Lower leg skin (tissue), 3 donors: ENCODE results near the gene PLEK2.

Experiments used
- CTCF ChIP-seq, 3 donors: fragments of 450-650 bp; IDR thresholded peaks; one replicate each; pipeline ENCODE4 v1.5.1; 2016; ENCODE audit warnings: antibody characterized with exemption in 3 of 3, mild to moderate bottlenecking in 3 of 3, moderate library complexity in 2 of 3
- POLR2A ChIP-seq, 2 donors: fragments of 450-650 bp; IDR thresholded peaks; one replicate each; pipeline ENCODE4 v1.6.1; 2016 to 2017; ENCODE audit warnings: antibody characterized with exemption in 2 of 2, mild to moderate bottlenecking in 1 of 2, moderate library complexity in 1 of 2

- no peak for TF ChIP-seq CTCF (IDR thresholded peaks at IDR 0.05)
- no peak for TF ChIP-seq POLR2A (IDR thresholded peaks at IDR 0.05)
These were observed 32.4 kb upstream of the PLEK2 start for GRCh38 chr14:67444395-67444794.
